K562 (cell line): ENCODE data around the gene SFSWAP. TPM values are rescaled to one million over a fixed set of nuclear protein-coding genes. Genes with fewer than 3 reads are reported as not detected.

ENCODE experiments used
- BMI1 ChIP-seq: fragments of 150-350 bp; IDR thresholded peaks from 2 replicates; pipeline ENCODE4 v1.6.1; 2014; ENCODE audit warnings: low read length
- FOXP1 ChIP-seq: sonication (generic); formaldehyde crosslinking; IDR thresholded peaks from 2 replicates; pipeline ENCODE4 v1.8.0; 2022; ENCODE audit warnings: mild to moderate bottlenecking, missing genetic modification reagents
- MAFK ChIP-seq: IDR thresholded peaks from 2 replicates; pipeline ENCODE4 v1.6.1; 2011; ENCODE audit warnings: low read length, improper control_type of control experiment
- MCM7 ChIP-seq, 2 experiments: fragments of 450-650 bp; IDR thresholded peaks; 2 replicates each; pipeline ENCODE4 v1.6.1; 2016 to 2018
- NFXL1 ChIP-seq: fragments of 450-650 bp; formaldehyde crosslinking; IDR thresholded peaks from 2 replicates; pipeline ENCODE4 v1.4.0; 2021; ENCODE audit warnings: mild to moderate bottlenecking
- RBM34 ChIP-seq: fragments of 200-400 bp; formaldehyde crosslinking; IDR thresholded peaks from 2 replicates; pipeline ENCODE4 v1.6.1; 2018; ENCODE audit warnings: low read length, borderline replicate concordance; ENCODE audit not compliant: insufficient read depth
- polyA plus RNA-seq, 8 experiments: library from polyadenylated mRNA; depleted of rRNA in 4 of 8; stranded (reverse) in 5 of 8; unstranded in 3 of 8; fragments of >200 nt; fragmentation: Nextera tagmentation in 2 of 8; fragmentation: Illumina TruSeq in 1 of 8; extraction: Ambion mirVana in 2 of 8; extraction: Trizol in 1 of 8; gene quantifications; 2 replicates each; pipeline versions ENCODE4 v1.2.1 to v1.2.3, GENCODE V29; 2011 to 2014; ENCODE audit warnings: inconsistent platforms in 1 of 8, missing spikeins in 1 of 8
- total RNA-seq, 7 experiments: library from RNA; depleted of rRNA in 6 of 7; stranded (reverse); fragments of >200 nt in 6 of 7; fragmentation: Illumina TruSeq in 2 of 7; extraction: Trizol in 2 of 7; gene quantifications; 2 replicates each; pipeline versions ENCODE4 v1.2.1 to v1.2.3, GENCODE V29; 2011 to 2021; ENCODE audit warnings: low replicate concordance in 1 of 7
- TF ChIP-seq, protein P1 (sequence below): sonication (generic); formaldehyde crosslinking; IDR thresholded peaks from 2 replicates; pipeline ENCODE4 v1.8.0; 2023; ENCODE audit warnings: mild to moderate bottlenecking, missing genetic modification reagents
- TF ChIP-seq, protein P2 (sequence below): fragments of 450-650 bp; formaldehyde crosslinking; IDR thresholded peaks from 2 replicates; pipeline ENCODE4 v1.4.0; 2022; ENCODE audit warnings: missing genetic modification characterization
- TF ChIP-seq, protein P3 (sequence below): sonication (generic); formaldehyde crosslinking; IDR thresholded peaks from 2 replicates; pipeline ENCODE4 v1.8.1; 2023; ENCODE audit warnings: mild to moderate bottlenecking, missing genetic modification reagents
- TF ChIP-seq, protein P4 (sequence below): sonication (generic); formaldehyde crosslinking; IDR thresholded peaks from 2 replicates; pipeline ENCODE4 v1.8.1; 2023; ENCODE audit warnings: mild to moderate bottlenecking, missing genetic modification reagents
- TF ChIP-seq, protein P5 (sequence below): fragments of 450-650 bp; formaldehyde crosslinking; IDR thresholded peaks from 2 replicates; pipeline ENCODE4 v1.4.0; 2020; ENCODE audit warnings: mild to moderate bottlenecking, moderate library complexity

The SFSWAP gene
- total and polyA plus RNA-seq, 9 of the 15 experiments (the other 6 are each of a cell fraction or from before 2014, with no cell fraction given): 2.4 to 60.4 (median 32.6) TPM

DNA sequence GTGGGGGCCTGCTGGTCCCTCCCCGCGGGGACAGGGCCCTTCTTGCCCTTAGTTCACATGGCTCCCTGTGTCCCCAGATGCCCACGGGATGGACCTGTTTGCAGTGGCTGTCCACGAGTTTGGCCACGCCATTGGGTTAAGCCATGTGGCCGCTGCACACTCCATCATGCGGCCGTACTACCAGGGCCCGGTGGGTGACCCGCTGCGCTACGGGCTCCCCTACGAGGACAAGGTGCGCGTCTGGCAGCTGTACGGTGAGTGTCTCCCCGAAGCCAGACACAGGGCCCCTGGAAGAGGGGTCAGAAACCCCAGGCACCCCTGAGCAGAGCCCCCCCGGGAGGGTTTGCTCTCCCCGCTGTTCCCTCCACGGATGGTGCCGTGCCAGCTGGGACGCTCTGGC, 130.7 kb downstream of the SFSWAP start (continued):
- TF ChIP-seq, protein P1, sequence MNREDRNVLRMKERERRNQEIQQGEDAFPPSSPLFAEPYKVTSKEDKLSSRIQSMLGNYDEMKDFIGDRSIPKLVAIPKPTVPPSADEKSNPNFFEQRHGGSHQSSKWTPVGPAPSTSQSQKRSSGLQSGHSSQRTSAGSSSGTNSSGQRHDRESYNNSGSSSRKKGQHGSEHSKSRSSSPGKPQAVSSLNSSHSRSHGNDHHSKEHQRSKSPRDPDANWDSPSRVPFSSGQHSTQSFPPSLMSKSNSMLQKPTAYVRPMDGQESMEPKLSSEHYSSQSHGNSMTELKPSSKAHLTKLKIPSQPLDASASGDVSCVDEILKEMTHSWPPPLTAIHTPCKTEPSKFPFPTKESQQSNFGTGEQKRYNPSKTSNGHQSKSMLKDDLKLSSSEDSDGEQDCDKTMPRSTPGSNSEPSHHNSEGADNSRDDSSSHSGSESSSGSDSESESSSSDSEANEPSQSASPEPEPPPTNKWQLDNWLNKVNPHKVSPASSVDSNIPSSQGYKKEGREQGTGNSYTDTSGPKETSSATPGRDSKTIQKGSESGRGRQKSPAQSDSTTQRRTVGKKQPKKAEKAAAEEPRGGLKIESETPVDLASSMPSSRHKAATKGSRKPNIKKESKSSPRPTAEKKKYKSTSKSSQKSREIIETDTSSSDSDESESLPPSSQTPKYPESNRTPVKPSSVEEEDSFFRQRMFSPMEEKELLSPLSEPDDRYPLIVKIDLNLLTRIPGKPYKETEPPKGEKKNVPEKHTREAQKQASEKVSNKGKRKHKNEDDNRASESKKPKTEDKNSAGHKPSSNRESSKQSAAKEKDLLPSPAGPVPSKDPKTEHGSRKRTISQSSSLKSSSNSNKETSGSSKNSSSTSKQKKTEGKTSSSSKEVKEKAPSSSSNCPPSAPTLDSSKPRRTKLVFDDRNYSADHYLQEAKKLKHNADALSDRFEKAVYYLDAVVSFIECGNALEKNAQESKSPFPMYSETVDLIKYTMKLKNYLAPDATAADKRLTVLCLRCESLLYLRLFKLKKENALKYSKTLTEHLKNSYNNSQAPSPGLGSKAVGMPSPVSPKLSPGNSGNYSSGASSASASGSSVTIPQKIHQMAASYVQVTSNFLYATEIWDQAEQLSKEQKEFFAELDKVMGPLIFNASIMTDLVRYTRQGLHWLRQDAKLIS (CRISPR knock-in tag): no peak
- TF ChIP-seq, protein P2, sequence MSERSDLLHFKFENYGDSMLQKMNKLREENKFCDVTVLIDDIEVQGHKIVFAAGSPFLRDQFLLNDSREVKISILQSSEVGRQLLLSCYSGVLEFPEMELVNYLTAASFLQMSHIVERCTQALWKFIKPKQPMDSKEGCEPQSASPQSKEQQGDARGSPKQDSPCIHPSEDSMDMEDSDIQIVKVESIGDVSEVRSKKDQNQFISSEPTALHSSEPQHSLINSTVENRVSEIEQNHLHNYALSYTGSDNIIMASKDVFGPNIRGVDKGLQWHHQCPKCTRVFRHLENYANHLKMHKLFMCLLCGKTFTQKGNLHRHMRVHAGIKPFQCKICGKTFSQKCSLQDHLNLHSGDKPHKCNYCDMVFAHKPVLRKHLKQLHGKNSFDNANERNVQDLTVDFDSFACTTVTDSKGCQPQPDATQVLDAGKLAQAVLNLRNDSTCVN (CRISPR knock-in tag): no peak
- TF ChIP-seq BMI1 (no peak), MCM7 (IDR thresholded peaks at IDR 0.05) (no peak), NFXL1 (CRISPR knock-in tag) (no peak), FOXP1 (CRISPR knock-in tag) (no peak), MAFK (no peak), RBM34 (no peak)
- TF ChIP-seq, protein P3, sequence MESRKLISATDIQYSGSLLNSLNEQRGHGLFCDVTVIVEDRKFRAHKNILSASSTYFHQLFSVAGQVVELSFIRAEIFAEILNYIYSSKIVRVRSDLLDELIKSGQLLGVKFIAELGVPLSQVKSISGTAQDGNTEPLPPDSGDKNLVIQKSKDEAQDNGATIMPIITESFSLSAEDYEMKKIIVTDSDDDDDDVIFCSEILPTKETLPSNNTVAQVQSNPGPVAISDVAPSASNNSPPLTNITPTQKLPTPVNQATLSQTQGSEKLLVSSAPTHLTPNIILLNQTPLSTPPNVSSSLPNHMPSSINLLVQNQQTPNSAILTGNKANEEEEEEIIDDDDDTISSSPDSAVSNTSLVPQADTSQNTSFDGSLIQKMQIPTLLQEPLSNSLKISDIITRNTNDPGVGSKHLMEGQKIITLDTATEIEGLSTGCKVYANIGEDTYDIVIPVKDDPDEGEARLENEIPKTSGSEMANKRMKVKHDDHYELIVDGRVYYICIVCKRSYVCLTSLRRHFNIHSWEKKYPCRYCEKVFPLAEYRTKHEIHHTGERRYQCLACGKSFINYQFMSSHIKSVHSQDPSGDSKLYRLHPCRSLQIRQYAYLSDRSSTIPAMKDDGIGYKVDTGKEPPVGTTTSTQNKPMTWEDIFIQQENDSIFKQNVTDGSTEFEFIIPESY (CRISPR knock-in tag): no peak
- TF ChIP-seq, protein P4, sequence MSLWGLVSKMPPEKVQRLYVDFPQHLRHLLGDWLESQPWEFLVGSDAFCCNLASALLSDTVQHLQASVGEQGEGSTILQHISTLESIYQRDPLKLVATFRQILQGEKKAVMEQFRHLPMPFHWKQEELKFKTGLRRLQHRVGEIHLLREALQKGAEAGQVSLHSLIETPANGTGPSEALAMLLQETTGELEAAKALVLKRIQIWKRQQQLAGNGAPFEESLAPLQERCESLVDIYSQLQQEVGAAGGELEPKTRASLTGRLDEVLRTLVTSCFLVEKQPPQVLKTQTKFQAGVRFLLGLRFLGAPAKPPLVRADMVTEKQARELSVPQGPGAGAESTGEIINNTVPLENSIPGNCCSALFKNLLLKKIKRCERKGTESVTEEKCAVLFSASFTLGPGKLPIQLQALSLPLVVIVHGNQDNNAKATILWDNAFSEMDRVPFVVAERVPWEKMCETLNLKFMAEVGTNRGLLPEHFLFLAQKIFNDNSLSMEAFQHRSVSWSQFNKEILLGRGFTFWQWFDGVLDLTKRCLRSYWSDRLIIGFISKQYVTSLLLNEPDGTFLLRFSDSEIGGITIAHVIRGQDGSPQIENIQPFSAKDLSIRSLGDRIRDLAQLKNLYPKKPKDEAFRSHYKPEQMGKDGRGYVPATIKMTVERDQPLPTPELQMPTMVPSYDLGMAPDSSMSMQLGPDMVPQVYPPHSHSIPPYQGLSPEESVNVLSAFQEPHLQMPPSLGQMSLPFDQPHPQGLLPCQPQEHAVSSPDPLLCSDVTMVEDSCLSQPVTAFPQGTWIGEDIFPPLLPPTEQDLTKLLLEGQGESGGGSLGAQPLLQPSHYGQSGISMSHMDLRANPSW (CRISPR knock-in tag): no peak
- TF ChIP-seq, protein P5, sequence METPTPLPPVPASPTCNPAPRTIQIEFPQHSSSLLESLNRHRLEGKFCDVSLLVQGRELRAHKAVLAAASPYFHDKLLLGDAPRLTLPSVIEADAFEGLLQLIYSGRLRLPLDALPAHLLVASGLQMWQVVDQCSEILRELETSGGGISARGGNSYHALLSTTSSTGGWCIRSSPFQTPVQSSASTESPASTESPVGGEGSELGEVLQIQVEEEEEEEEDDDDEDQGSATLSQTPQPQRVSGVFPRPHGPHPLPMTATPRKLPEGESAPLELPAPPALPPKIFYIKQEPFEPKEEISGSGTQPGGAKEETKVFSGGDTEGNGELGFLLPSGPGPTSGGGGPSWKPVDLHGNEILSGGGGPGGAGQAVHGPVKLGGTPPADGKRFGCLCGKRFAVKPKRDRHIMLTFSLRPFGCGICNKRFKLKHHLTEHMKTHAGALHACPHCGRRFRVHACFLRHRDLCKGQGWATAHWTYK: no peak
